WTC11 (cell line): ENCODE data around the gene SLC45A3.

Experiments used
- ATF1 ChIP-seq: sonication (generic); formaldehyde crosslinking; IDR thresholded peaks from 2 replicates; pipeline ENCODE4 v1.8.1; 2023; ENCODE audit warnings: mild to moderate bottlenecking, moderate library complexity, missing genetic modification reagents
- CTCF ChIP-seq: fragments of 200-600 bp; IDR thresholded peaks from 2 replicates; pipeline ENCODE4 v1.8.0; 2022; ENCODE audit warnings: antibody characterized with exemption
- FOXP1 ChIP-seq: sonication (generic); formaldehyde crosslinking; IDR thresholded peaks from 2 replicates; pipeline ENCODE4 v1.8.0; 2022; ENCODE audit warnings: missing genetic modification reagents, mild to moderate bottlenecking, moderate library complexity, borderline replicate concordance
- USF1 ChIP-seq: sonication (generic); formaldehyde crosslinking; IDR thresholded peaks from 2 replicates; pipeline ENCODE4 v1.8.0; 2022; ENCODE audit warnings: mild to moderate bottlenecking, missing genetic modification reagents
- ZBTB21 ChIP-seq: sonication (generic); formaldehyde crosslinking; IDR thresholded peaks from 2 replicates; pipeline ENCODE4 v1.8.1; 2023; ENCODE audit warnings: mild to moderate bottlenecking, missing genetic modification reagents, borderline replicate concordance
- ZNF121 ChIP-seq: sonication (generic); formaldehyde crosslinking; IDR thresholded peaks from 2 replicates; pipeline ENCODE4 v1.8.0; 2023; ENCODE audit warnings: missing genetic modification reagents
- TF ChIP-seq, protein P1 (sequence below): sonication (generic); formaldehyde crosslinking; IDR thresholded peaks from 2 replicates; pipeline ENCODE4 v1.8.0; 2023; ENCODE audit warnings: mild to moderate bottlenecking, missing genetic modification reagents
- TF ChIP-seq, protein P2 (sequence below): sonication (generic); formaldehyde crosslinking; IDR thresholded peaks from 2 replicates; pipeline ENCODE4 v1.8.1; 2023; ENCODE audit warnings: mild to moderate bottlenecking, missing genetic modification reagents, moderate library complexity
- TF ChIP-seq, protein P3 (sequence below): sonication (generic); formaldehyde crosslinking; IDR thresholded peaks from 2 replicates; pipeline ENCODE4 v1.8.0; 2023; ENCODE audit warnings: missing genetic modification reagents

DNA sequence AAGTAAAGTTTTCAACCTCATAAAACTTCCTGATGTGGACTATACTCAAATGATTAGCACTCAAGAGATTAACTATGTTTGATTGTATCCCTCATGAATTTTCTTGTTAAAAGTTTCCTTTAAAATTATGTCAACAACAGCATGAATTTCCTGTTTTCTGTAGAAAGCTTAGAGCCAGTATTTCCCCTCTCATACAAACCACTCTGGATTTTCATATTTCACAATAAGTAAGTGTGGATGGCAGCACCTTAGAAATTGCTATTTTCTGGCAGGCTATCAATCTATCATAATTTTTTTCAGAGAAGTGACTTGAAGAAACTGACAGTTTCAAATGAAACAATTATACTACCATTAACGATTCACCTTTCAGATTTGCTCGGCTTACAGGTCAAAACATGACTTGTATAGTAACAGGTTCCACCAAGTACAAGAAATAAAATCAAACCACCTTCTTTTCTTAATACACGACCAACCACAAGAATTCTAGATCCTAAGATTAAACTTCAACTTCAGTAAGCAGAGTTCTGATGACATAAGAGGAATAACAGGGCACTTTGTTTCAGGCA lies 69.3 kb downstream of the SLC45A3 start:
- TF ChIP-seq, protein P1, sequence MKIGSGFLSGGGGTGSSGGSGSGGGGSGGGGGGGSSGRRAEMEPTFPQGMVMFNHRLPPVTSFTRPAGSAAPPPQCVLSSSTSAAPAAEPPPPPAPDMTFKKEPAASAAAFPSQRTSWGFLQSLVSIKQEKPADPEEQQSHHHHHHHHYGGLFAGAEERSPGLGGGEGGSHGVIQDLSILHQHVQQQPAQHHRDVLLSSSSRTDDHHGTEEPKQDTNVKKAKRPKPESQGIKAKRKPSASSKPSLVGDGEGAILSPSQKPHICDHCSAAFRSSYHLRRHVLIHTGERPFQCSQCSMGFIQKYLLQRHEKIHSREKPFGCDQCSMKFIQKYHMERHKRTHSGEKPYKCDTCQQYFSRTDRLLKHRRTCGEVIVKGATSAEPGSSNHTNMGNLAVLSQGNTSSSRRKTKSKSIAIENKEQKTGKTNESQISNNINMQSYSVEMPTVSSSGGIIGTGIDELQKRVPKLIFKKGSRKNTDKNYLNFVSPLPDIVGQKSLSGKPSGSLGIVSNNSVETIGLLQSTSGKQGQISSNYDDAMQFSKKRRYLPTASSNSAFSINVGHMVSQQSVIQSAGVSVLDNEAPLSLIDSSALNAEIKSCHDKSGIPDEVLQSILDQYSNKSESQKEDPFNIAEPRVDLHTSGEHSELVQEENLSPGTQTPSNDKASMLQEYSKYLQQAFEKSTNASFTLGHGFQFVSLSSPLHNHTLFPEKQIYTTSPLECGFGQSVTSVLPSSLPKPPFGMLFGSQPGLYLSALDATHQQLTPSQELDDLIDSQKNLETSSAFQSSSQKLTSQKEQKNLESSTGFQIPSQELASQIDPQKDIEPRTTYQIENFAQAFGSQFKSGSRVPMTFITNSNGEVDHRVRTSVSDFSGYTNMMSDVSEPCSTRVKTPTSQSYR: no peak
- TF ChIP-seq, protein P2, sequence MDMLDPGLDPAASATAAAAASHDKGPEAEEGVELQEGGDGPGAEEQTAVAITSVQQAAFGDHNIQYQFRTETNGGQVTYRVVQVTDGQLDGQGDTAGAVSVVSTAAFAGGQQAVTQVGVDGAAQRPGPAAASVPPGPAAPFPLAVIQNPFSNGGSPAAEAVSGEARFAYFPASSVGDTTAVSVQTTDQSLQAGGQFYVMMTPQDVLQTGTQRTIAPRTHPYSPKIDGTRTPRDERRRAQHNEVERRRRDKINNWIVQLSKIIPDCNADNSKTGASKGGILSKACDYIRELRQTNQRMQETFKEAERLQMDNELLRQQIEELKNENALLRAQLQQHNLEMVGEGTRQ: no peak
- no peak for TF ChIP-seq CTCF
- no peak for TF ChIP-seq USF1 (CRISPR knock-in tag)
- TF ChIP-seq, protein P3, sequence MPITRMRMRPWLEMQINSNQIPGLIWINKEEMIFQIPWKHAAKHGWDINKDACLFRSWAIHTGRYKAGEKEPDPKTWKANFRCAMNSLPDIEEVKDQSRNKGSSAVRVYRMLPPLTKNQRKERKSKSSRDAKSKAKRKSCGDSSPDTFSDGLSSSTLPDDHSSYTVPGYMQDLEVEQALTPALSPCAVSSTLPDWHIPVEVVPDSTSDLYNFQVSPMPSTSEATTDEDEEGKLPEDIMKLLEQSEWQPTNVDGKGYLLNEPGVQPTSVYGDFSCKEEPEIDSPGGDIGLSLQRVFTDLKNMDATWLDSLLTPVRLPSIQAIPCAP (CRISPR knock-in tag): no peak
- no peak for TF ChIP-seq ATF1 (CRISPR knock-in tag)
- TF ChIP-seq ZNF121: no peak
- no peak for TF ChIP-seq FOXP1 (CRISPR knock-in tag)
- TF ChIP-seq ZBTB21 (CRISPR knock-in tag): no peak
